NCI-H128 (cell line): ENCODE measurements around the gene CACNA1G.

Experiments used
- DNase-seq: peaks from one replicate; lab custom pipeline; 2025; ENCODE audit not compliant: unreplicated experiment; lab: John Stamatoyannopoulos, UW

Gene CACNA1G

GRCh38 chr17:50665838-50666237 is 105.3 kb downstream of the CACNA1G start:
- no peak for DNase-seq

- DNase-seq = no peak
Measured at GRCh38 chr17:50666316-50666715, 105.8 kb downstream of the CACNA1G start.

GRCh38 chr17:50667259-50668024 is 106.9 kb downstream of the CACNA1G start:
- DNase-seq = no peak

GRCh38 chr17:50668025-50668837 is 107.7 kb downstream of the CACNA1G start:
- DNase-seq = no peak

- DNase-seq = no peak
Measured at GRCh38 chr17:50668838-50669581, 108.5 kb downstream of the CACNA1G start.

- DNase-seq = no peak
Measured at GRCh38 chr17:50672071-50672470, 111.6 kb downstream of the CACNA1G start.

- no peak for DNase-seq
Measured at GRCh38 chr17:50672831-50673551, 112.5 kb downstream of the CACNA1G start.

- no peak for DNase-seq
Measured at GRCh38 chr17:50675190-50675589, 114.7 kb downstream of the CACNA1G start.

- DNase-seq = no peak
Measured at GRCh38 chr17:50675627-50676026, 115.1 kb downstream of the CACNA1G start.

- no peak for DNase-seq
Measured at GRCh38 chr17:50676065-50676975, 115.8 kb downstream of the CACNA1G start.
